Fibroblast of the aortic adventitia (primary cell): ENCODE results near the gene MIF4GD. TPM values are rescaled to one million over a fixed set of nuclear protein-coding genes. Genes with fewer than 3 reads are reported as not detected.
"Not testable (repeated sequence)": the region's sequence is repeated elsewhere in the genome, so short reads cannot be mapped to it uniquely, and the experiment has no call there.

Experiments
- DNase-seq: peaks from one replicate; pipeline ENCODE4 v3.0.0-alpha.2; 2010; ENCODE audit warnings: low read depth
- H3K4me3 ChIP-seq: 2 replicates; pipeline ENCODE4 v1.5.1; 2011; ENCODE audit warnings: low read depth, mild to moderate bottlenecking, control low read depth, low read length, moderate library complexity
- total RNA-seq: library from RNA; depleted of rRNA; stranded (reverse); fragments of >200 nt; gene quantifications from 2 replicates; pipeline ENCODE4 v1.2.3, GENCODE V29; 2012; ENCODE audit warnings: low replicate concordance
- TF ChIP-seq, protein P1 (sequence below): IDR thresholded peaks from 2 replicates; pipeline ENCODE4 v1.5.1; 2011; ENCODE audit warnings: mild to moderate bottlenecking, low read length, control low read depth, inconsistent platforms; ENCODE audit not compliant: insufficient read depth

Gene MIF4GD
- total RNA-seq, 1 donor: 9.9 TPM

- no peak for DNase-seq
- TF ChIP-seq, protein P1, sequence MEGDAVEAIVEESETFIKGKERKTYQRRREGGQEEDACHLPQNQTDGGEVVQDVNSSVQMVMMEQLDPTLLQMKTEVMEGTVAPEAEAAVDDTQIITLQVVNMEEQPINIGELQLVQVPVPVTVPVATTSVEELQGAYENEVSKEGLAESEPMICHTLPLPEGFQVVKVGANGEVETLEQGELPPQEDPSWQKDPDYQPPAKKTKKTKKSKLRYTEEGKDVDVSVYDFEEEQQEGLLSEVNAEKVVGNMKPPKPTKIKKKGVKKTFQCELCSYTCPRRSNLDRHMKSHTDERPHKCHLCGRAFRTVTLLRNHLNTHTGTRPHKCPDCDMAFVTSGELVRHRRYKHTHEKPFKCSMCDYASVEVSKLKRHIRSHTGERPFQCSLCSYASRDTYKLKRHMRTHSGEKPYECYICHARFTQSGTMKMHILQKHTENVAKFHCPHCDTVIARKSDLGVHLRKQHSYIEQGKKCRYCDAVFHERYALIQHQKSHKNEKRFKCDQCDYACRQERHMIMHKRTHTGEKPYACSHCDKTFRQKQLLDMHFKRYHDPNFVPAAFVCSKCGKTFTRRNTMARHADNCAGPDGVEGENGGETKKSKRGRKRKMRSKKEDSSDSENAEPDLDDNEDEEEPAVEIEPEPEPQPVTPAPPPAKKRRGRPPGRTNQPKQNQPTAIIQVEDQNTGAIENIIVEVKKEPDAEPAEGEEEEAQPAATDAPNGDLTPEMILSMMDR: no peak
- peak overlapping the region; percentile 88 for H3K4me3 ChIP-seq
Observed at GRCh38 chr17:75288359-75288758, 17.3 kb upstream of the MIF4GD start.

DNA sequence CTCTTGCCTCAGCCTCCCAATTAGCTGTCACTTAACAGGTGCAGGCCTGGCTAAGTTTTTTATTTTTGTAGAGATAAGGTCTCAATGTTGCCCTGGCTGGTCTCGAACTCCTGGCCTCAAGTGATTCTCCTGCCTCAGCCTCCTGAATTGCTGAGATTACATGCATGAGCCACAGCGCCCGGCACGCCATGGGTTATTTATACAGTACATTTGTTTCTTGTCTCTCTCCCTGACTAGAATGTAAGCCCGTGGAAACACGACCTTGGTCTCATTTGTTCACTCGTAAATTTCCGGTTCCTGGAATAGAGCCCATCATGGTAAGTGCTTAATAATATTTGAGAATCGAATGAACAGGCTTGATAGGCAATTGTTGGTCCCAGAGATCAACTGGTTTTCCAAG lies 16.2 kb upstream of the MIF4GD start:
- TF ChIP-seq, protein P1: no peak
- DNase-seq: no peak
- H3K4me3 ChIP-seq: no peak overlapping the region

GRCh38 chr17:75285123-75285522 lies 14.1 kb upstream of the MIF4GD start:
- H3K4me3 ChIP-seq: no peak overlapping the region
- TF ChIP-seq, protein P1: no peak
- no peak for DNase-seq

DNA sequence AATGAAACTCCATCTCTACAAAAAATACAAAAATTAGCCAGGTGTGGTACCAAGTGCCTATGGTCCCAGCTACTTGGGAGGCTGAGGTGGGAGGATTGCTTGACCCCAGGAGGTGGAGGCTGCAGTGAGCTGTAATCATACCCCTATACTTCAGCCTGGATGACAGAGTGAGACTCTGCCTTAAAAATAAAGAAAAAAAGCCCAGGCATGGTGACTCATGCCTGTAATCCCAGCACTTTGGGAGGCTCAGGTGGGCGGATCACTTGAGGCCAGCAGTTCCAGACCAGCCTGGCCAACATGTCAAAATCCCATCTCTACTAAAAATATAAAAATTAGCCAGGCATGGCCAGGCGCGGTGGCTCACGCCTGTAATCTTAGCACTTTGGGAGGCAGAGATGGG lies 9.2 kb upstream of the MIF4GD start:
- H3K4me3 ChIP-seq, DNase-seq: not testable (repeated sequence)

- no peak overlapping the region for H3K4me3 ChIP-seq
- TF ChIP-seq, protein P1: no peak
- DNase-seq: peak; percentile 74
Observed at GRCh38 chr17:75277664-75278071, 6.6 kb upstream of the MIF4GD start.

DNA sequence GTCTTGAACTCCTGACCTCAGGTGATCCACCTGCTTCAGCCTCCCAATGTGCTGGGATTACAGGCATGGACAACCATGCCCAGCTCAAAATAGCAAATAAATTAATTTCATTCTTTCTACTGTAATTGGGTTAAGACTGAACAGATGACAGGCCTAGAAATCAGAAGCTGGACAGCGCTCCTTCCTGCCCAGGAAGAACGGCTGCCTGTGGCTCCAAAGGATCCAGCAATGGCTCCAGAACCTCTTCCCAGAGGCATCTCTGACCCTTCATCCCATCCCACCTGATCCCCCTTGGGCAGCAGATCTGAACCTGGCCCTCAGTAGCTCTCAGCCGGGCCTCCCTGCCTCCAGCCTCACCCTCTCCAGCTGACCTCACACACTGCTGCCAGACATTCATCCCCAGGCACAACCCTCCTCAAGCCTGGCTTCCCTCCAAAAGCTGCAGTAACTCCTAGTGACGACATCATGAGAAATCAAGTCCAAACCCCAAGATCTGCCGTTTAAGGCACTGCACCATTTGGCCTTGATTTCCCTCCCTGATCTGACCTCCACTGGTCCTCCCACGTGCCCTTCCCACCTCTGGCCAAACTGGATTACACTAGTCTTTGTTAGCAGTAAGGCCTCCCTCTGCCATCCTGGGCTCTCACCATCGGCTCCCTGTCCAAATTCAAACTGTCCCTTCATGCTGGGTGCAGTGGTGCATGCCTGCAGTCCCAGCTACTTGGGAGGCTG lies 3.1 kb upstream of the MIF4GD start:
- no peak overlapping the region for H3K4me3 ChIP-seq
- peak; percentile 85 for DNase-seq
- TF ChIP-seq, protein P1: no peak

DNA sequence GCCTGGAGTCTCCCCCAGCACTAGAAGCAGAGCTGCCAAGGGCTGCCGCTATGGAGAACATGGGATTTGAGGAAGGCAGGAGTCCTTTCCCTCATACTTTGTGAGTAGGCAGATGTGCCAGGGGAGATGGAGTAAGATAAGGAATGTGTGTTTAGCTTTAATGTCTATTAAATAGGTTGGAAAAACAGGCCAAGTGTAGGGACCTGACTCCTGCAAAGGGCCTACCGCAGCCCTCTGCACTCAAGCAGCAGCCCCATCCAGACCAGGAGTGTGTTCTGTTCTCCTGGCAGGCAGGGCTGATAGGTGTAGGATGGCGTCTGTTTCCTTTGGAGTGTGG lies 1.8 kb upstream of the MIF4GD start:
- TF ChIP-seq, protein P1: no peak
- H3K4me3 ChIP-seq: no peak overlapping the region
- peak; percentile 72 for DNase-seq
